HCEC 1CT (cell line): ENCODE data around the gene BNIP5.
A peak's percentile ranks its signal among the peaks of the same experiment; 100 is the strongest.
"Not testable (repeated sequence)": the region's sequence is repeated elsewhere in the genome, so short reads cannot be mapped to it uniquely, and the experiment has no call there.

Source experiments
- DNase-seq: peaks from one replicate; pipeline ENCODE4 v3.0.0-alpha.2; 2017

BNIP5 gene

DNA sequence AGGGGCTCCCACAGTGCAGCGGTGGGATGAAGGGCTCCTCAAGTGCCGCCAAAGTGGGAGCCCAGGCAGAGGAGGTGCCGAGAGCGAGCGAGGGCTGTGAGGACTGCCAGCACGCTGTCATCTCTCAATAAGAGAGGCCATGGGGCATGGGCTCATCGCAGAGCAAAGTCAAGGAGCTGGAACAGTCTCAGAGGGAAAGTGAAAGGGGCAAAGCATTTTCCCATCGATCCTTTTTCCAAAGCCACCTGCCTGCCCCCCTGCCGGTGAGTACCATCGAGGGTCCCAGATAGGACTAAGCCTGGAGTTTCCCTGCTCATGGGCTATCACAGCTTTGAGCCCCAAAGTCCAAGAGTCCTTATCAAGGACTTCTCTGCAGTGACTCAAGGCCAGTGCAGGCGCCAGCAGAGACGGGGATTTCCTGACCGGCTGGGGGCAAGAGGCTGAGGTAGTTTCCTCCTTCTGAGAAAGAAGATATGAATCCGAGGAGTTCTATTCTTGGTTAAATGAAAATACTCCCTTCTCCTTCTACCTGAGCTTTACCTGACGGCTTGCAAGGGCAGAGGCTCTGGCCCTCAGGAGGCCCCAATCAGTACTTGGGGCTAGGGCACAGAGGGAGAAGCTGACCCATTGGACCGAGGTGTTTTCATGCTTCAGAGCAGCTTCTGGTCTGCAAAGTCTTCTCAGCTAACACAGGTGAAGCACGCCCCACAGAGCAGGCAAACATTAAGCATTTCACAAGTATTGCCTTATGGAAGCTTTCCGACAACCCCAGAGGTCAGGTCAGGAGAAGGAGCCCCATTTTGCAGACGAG is 28.2 kb upstream of the BNIP5 start:
- DNase-seq = no peak

DNA sequence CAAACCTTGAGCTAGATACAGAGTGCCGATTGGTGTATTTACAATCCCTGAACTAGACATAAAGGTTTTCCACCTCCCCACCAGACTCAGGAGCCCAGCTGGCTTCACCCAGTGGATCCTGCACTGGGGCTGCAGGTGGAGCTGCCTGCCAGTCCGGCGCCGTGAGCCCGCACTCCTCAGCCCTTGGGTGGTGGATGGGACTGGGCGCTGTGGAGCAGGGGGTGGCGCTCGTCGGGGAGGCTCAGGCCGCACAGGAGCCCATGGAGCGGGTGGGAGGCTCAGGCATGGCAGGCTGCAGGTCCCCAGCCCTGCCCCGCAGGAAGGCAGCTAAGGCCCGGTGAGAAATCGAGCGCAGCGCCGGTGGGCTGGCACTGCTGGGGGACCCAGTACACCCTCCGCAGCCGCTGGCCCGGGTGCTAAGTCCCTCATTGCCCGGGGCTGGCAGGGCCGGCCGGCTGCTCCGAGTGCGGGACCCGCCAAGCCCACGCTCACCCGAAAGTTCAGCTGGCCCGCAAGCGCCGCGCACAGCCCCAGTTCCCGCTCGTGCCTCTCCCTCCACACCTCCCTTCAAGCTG is 27.5 kb upstream of the BNIP5 start:
- DNase-seq = not testable (repeated sequence)

DNA sequence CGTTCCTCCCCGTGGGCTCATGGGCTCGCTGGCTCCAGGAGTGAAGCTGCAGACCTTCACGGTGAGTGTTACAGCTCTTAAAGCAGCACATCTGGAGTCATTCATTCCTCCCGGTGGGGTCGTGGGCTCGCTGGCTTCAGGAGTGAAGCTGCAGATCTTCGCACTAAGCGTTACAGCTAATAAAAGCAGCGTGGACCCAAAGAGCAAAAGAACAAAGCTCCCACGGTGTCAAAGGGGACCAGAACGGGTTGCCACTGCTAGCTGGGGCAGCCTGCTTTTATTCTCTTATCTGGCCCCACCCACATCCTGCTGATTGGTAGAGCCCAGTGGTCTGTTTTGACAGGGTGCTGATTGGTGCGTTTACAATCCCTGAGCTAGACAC is 26.7 kb upstream of the BNIP5 start:
- DNase-seq = not testable (repeated sequence)

DNA sequence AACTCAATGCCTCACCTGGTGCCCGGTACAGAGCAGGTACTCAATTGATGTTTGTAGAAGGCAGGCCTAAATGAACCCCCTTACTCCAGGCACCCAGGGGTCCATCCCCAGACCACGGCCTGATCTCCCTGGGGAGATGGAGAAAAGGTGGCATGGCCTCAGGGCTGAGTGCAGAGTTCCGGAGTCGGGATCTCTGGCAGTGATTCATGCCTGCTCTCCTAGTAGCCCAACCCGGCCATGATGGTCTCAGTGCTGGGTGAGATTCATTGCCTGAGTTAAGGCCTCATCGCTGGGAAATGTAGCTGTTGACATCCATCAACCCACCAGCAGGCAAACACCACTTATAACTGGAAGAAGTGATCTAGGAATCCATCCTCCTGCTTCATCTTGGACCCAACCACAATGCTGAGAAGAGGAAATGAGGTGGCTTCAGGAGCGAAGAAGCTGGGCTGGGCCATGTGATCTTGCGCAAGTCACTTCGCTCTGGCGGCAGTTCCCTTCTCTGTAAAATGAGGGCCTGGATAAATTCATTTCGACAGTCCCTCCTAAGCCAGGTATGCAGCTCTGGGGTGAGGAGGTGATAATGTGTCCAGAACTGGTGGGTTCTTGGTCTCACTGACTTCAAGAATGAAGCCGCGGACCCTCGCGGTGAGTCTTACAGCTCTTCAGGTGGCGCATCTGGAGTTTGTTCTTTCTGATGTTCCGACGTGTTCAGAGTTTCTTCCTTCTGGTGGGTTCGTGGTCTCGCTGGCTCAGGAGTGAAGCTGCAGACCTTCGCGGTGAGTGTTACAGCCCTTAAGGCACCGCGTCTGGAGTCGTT is 26.1 kb upstream of the BNIP5 start:
- no peak for DNase-seq

DNA sequence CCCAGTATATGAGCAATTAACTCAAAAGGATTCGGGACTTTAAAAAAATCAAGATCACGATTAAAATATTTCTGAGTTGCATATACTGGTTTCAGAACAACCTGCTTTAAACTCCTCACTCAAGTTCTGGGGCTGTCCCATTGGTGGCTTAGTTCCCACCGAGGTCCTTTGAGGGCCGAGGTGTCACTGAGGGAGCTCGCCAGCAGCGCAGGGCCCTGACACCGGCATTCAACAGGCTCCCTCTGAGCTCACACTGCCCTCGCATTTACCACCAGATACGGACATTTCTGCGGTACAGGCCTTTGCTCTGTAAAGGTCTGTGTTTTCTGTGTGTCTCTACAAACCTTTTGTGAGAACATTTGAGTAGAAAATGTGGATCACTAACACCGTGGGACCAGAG is 24.4 kb upstream of the BNIP5 start:
- no peak for DNase-seq

DNA sequence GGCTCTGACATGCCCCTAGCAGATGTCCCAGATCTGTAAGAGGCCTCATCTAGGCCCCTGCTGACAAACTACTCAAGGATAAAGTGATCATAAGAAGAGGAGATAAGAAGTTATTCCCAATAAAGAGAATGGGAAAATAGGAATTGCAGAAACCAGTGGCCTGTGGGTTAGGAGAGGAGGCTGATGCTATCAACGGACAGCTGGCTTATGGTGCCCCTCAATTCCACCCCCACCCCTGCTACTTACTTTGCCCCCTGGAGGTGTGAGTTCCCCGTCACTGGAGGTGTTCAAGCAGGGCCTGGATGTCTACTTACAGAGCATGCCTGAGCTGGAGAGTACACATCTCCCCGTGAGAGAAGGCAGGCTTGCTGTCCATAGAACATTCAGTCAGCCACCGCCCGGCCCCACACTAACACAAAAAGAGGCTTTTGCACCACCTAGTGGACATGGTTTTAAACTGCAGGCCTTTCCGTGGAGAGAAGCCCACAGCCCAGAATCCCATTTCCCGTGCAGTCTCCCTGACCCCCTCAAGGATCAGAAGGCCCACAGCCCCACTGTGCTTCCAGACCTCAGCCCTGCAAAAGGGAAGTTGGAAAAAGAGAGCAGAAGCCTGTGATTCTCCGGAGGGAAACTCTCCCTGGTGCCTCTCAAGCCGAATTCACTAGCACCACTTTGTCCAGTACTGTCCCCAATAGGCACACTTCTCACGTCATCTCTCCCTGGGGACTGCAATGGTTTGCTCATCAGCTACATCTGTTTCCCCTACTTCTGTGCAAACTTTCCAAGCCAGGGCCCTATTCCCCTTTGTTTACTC is 23.8 kb upstream of the BNIP5 start:
- DNase-seq = peak; percentile 60

DNA sequence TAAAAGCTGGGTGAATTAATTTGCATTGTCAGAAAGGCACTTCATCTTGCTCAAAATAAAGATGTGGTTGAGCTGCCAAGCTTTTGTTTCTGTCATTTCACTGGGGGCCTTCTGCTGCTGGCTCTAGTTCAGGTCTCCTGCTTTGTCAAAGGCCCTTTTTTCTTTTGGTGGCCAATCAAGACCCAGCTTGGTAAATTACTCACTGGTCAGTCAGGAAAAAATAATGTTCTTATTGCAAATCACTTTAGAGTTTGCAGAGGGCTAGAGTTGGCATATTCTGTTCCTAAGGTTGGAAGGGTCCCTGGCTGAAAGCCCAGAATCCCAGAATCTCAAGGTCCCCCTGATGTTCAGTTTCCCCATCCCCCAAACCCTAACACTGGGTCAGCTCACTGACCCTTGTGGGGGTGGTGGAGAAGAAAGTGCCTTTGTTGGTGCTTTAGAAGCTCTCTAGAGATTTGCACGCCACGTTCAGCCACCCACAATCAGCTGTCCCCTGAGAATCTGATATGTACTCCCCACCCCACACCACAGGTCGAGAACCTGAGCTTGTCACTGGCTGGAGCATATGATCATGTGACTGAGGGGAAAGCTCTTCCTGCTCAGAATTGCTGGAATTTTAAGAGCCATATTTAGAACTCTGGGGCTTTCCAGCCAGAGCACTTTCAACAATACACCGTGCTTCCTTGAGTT is 21.7 kb upstream of the BNIP5 start:
- no peak for DNase-seq

DNA sequence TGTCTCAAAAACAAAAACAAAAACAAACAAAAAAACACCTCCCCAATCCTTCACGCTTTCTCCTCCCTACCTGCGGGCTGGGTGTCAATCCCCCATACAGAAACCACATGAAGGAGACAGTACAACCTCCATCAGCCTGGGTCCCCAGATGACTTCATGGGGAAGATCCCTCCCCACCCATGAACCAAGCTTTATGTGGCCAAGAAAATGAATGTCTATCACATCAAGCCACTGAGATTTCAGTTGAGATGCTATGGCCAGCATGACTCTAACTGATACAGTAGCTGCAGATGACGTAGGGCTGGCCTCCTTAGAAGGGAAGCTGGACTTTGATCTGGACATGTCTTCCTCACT is 21.2 kb upstream of the BNIP5 start:
- DNase-seq = no peak

DNA sequence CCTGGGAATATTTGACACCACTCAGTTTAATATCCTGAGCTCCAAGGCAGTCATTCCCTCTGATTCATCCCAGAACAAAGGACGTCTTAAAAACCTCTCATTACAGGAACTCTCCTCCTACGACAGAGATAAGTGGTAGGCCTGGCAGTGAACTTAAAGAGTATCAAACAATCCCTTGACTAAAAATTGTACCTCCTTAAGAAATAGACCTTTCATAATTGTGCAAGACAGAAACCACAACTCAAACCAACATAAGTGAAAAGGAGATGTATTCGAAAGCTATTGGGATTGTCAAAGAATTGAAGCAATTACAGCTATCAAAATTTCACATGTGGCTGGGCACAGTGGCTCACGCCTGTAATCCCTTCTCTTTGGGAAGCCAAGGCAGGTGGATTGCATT is 19.1 kb upstream of the BNIP5 start:
- DNase-seq = no peak

DNA sequence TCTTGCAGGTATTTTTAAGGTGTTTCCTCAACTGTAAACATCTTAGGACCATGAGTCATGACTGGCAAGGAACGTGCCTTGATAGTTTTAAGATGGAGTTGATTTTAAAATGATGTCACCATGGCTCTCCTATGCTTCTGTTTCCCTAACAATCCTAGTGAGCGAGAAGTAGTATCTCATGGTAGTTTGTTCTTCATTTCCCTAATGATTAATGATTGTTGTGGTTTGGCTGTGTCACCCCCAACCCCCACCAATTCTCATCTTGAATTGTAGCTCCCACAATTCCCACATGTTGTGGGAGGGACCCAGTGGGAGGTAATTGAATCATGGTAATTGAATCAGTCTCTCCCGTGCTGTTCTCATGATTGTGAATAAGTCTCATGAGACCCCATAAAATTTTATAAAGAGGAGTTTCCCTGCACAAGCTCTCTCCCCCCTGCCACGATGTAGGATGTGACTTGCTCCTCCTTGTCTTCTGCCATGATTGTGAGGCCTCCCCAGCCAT is 16.8 kb upstream of the BNIP5 start:
- no peak for DNase-seq

DNA sequence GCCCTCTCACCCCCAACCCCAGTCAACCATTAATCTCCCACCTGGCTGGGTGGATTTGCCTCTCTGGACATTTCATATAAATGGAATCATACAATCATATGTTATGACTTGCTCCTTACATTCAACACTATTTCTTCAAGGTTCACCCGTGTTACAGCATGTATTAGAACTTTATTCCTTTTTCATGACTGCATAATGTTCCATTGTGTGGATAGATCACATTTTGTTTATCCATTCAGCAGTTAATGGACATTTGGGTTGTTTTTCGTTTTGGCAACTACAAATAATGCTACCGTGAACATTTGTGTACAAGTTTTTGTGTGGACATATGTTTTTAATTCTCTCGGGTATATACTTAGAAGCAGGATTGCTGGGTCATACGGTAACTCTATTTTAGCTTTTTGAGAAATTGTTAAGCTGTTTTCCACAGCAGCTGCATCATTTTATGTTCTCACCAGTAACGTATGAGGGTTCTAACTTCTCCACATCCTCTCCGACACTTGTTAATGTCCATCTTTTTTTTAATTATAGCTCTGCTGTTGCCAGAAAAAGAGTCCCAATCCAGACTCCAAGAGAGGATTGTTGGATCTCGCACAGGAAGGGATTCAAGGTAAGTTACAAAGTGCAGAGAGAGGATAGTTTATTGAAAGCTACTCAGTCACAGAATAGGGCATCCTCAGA is 15.9 kb upstream of the BNIP5 start:
- DNase-seq = no peak

DNA sequence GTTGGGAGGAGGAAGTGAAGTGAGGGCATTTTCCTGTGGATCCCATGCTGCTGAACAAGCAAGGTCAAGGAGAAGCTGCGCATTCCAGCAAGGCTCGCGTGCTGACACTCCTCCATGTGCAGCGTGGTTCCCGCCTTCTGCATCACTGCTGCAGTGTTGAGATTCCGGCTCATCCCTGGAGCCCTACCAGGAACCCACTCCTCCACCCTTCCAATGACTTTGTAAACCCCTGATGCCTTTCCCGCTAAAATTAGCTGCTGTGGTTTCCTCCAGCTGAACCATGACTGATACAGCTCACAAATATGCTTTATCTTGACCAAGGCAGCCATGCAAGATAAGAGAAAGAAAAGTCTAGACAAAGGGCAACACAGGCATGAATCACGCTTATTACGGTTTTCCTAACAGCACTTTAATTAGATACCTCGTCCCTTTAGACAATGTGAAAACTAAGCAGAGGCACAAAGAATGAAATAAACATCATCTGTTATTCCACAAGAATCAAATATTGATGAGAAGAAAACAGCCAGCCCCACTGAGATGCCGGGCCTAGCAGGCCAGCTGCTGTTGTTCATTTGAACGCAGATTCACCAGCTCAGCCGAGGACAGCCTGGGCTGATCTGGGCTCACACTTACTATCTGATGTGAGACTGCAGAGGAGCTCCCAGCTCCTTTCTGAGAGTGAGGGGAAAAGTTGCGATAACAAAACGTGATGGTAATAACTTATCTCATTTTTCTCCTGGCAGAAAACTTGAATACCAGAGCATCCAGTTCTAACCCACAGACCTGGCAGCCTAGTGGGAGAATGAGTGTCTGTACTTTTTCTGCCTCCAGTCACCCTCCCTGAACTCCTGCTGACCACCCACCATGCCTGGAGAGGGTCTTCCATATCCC is 14.2 kb upstream of the BNIP5 start:
- no peak for DNase-seq

DNA sequence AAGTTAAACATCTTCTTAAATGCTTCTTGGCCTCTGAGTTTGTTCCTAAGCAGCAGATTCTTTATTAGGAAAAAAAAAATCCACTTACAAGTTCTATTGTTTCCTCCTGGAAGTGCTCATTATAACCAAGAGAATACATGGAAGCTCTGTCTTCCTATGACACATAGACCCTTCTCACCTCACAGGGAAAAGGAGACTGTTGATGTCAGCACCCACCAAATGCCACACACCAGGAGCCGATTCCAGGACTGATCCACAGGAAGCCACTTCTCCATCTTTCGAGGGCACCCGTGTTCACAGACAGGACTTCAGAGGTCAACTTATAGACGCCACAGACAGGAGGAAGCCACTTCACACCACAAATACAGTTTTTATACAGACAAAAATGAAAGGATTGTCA is 13.4 kb upstream of the BNIP5 start:
- no peak for DNase-seq

DNA sequence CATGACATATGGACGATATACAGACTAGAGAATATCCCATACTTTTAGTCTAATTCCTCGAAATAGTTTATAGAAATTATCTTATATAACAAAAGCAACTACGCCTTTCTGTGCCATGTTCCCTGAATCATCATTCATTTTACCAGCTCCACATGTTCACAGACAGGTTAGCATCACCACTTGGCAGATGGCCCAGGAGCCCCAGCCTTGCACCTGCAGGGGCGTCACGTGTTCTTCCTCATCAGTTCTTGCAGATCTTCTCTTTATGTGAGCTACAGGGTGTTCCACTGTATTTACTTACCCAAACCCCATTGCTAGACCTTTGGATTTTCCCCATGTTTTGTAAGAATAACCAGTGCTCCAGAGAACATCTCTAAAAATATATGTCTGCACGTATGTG is 12.6 kb upstream of the BNIP5 start:
- no peak for DNase-seq

DNA sequence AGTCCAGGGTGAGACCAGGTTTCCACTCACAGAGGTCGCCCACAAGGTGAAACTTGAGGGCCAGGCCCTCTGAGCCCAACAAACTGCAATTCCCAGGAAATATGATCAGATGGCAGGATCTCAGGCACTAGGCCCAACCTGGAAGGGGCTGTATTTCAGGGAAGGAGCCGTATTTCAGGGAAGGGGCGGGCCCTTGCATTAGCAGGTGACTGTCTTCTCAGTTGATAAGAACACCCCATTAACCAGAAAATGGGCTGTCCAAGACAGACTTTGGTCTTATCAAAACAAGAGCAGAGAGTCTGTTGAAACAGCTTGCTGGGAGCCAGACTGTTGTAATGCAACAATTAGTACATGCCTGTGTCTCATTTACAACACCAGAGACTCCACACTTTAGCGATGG is 10.9 kb upstream of the BNIP5 start:
- DNase-seq = no peak

DNA sequence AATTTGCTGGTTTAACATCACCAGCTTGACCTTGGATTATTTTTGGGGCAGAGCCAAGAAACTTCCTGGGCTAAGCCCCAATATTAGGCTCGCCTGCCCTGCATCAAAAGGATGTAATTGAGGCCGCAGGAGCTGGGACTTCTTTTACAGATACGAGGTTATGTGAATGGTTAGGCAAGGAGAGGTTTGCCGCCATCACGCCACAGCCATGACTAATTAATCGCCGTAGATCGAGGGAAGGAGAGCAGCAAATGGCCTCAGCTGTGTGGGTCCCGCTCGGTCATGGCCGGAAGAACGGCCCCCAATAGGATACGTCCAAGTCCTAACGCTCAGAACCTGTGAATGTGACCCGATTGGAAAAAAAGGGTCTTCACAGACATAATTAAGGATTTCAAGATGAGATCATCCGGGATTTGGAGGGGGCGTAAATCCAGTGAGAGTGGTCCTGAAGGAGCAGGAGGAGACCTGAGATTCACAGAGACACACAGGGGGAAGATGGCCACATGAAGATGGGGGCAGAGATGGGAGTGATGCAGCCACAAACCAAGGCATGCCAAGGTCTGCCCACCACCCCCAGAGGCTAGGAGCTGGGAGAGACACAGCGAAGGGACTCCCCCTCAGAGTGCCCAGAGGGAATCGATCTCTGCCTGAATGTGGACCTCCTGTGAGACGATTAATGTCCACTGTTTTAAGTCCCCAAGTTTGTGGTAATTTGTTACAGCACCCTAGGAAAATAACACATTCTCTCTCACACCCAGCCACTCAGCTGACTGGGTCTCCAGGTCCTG is 10.0 kb upstream of the BNIP5 start:
- DNase-seq = no peak

DNA sequence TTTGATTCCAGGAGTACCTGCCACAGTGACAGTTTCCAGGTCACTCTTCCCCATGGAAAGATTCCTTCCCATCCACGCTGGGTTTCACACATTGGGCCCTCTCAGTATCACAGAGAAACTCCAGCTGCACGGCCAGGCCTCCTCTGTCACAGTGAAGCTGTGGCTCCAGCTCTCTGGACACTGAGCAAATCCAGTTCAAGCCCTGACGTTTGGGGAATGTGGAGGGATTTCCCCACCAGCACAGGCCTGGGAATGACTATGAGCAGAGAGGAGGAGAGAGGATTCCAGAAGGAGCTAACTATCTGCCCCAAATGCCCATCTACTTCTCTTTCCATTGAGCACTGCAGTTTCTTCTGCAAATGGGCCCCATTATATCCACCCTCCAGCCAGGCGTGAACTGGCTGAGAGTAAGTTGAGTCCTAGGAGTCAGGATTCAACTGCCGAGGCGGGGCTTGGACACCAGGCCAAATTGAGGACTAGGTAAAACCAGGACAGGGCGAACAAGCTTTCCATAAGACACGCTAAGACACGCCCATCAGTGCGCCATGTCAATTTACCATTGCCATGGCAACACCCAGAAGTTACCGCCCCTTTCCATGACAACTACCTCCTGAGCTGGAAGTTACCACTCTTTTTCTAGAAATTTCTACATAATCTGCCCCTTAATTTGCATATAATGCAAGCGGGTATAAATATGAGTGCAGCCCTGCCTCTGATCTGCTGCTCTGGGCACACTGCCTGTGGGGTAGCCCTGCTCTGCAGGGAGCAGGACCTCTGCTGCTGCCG is 9.2 kb upstream of the BNIP5 start:
- DNase-seq = no peak

DNA sequence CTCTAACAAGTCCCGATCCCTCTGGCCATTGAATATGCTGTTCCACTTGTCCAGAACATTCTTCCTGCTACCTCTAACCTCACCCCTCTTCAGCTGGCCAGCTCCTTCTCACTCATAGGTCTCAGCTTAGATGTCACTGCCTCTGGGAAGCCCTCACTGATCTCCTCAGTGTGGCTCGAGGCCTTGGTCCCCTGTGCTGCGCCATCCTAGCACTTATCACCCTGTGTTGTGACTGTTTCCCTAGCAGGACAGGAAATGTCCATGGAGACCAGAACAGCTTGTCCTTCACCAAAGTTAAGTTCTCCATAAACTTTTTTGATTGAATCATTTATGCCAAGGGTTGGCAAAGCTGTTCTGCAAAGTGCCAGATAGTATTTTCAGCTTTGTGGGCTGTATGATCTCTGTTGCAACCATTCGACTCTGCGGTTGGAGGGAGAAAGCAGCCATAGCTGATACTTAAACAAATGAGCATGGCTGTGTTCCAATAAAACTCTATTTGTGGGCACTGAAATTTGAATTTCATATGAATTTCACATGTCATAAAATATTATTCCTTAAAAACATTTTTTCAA is 6.5 kb upstream of the BNIP5 start:
- DNase-seq = no peak
